Measurements from ENCODE around the gene NPHP1.
"Not testable (repeated sequence)": the region's sequence is repeated elsewhere in the genome, so short reads cannot be mapped to it uniquely, and the experiment has no call there.

The NPHP1 gene

GRCh38 chr2:110101901-110102803 lies 102.7 kb downstream of the NPHP1 start:
- no peak for DNase-seq

DNA sequence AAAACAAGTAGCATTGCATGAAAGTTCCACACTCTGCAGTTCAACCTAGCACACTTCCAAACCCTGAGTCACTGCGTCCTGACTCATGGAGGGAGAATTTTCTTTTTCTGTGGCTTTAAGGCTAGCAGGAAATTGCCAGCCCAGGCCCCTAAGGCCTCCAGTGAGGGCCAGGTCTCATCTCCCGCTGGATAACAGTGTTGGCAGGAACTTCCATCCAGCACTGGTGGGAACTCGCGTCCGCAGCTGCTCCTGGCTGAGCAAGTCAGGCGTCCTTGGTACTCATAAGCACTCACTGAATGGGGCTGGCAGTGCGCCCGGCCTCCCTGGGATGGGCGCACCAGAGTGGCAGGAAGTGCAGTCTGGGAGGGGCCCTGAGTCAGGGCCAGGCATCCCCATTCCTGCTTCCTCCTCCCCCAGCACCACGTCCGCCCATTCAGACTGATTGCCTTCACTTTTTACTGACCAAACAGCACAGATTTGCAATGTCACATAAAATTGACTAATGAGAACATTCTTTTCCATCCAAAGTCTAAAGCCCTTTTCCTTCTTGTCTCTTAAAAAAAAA lies 103.5 kb downstream of the NPHP1 start:
- no peak for DNase-seq

GRCh38 chr2:110100880-110101279 lies 103.9 kb downstream of the NPHP1 start:
- DNase-seq, result not testable (repeated sequence)

GRCh38 chr2:110100480-110100879 lies 104.3 kb downstream of the NPHP1 start:
- DNase-seq, result no peak

DNA sequence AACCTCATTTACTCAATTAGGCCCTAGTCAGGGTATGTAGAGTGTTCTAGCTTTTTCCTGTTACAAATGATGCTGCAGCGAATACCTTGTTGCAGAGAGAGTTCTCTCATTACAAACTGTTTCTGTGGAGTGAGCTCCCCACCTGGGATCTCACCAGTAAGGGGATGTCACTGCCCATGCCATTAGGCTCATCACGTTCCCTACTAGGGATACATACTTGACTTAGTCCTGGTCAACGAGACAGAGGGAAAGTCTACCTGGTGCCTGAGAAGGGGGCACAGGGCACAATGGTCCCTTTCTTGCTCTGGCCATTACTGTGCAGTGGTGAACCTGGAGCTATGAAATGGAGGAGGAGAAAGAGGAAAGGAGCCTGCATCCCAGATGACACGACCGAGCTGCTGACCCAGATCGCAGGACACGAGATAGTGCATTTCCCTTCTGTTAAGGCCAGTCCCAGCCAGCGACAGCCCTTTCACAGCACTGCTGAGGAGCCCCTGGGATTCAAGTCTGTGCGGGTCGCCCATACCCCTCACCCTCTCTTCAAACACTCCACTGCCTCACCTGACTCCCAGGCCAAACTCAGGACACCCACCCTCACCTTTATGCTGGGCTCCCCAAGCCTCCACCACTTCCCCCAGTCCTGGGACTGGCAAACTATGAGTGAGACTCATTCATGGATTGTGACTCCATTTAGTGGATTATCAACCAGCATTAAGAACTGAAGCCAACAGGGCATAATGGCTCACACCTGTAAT lies 105.2 kb downstream of the NPHP1 start:
- no peak for DNase-seq

- no peak for DNase-seq
Observed at GRCh38 chr2:110099038-110099425, 105.8 kb downstream of the NPHP1 start.

DNA sequence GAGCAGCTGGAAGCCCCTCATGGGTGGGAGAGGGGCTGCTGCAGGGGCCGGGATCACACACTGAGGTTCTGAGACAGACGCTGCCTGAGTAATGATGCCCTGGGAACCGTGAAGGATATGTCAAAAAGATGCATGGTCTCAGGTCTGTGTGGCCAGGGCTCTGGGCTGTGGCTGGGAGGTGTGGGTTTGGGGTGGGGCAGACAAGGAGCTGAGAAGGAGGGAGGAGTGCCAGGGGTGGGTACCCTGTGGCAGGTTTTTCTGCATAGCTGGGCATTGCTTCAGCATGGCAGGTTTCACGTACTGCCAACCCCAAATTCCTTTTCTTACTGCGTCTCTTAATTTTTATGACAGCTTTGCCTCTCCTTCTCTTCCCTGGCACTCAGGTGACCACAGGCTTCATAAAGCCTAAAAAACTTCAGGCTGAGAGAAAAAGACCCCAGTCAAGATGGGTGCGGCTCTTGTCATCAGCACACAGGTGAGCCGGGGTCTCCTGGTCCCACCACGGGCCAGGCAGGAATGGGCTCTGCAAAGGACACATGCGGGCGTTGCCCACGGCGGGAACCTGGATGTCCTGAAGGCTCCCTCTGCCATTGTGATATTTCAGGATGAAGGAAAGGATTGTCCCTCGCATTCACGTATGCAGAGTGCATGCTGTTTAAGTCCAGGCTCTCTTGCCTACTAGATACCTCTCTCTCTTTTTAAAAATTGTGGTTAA lies 107.2 kb downstream of the NPHP1 start:
- DNase-seq, result no peak

- no peak for DNase-seq
Observed at GRCh38 chr2:110095994-110096633, 108.7 kb downstream of the NPHP1 start.

GRCh38 chr2:110094884-110095534 lies 109.8 kb downstream of the NPHP1 start:
- not testable (repeated sequence) for DNase-seq

DNA sequence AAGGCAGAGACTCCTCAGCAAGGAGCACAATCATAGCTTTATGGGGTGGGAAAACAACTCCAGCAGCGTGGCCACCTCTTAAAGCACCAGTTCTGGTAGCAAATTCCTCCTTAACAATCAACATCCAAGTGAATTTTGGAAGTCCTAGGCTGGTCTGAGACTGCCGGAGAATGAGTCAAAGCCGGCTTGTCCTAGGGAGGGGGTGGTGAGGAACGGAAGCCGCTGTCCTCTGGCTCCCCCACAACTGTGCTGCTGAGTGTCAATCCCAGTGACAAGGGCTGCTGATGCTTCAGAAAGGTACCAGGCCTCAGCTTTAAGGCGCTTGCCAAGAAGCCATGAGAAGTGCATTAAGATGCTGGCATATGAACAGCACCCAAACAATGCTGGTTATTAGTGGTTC lies 110.9 kb downstream of the NPHP1 start:
- not testable (repeated sequence) for DNase-seq

DNA sequence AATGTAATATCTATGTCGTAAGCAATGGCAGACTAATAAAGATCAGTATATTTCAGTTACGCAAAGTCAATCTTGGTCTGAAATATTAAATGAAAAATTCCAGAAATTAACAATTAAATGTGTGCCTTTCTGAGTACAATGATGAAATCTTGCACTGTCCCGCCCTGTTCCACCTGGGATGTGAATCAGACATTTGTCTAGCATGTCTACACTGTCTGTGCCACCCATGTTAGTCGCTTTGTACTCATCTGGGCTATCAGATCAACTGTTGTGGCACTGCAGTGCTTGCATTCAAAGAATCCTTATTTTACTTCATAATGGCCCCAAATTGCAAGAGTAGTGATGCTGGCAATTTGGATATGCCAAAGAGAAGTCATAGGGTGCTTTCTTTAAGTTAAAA lies 114.6 kb downstream of the NPHP1 start:
- not testable (repeated sequence) for DNase-seq

GRCh38 chr2:110083757-110084156 lies 121.1 kb downstream of the NPHP1 start:
- not testable (repeated sequence) for DNase-seq

DNA sequence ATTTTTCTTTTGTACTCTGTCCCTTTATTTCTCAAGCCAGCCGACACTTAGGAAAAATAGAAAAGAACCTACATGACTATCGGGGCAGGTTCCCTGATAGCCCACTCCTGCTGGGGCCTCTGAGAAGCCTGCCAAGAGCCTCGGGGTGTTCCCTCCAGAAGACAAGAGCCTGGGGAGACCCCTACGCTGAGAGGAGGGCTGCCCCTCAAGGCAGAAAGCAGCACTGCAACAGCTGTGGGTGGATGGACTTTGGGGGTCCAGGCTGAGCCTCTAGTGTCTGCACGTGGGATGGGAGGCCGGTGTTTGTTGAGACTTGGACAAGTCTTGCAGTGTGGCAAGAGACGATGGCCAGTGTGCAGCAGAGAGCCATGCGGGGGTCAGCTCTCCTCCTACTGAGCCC lies 121.7 kb downstream of the NPHP1 start:
- not testable (repeated sequence) for DNase-seq

DNA sequence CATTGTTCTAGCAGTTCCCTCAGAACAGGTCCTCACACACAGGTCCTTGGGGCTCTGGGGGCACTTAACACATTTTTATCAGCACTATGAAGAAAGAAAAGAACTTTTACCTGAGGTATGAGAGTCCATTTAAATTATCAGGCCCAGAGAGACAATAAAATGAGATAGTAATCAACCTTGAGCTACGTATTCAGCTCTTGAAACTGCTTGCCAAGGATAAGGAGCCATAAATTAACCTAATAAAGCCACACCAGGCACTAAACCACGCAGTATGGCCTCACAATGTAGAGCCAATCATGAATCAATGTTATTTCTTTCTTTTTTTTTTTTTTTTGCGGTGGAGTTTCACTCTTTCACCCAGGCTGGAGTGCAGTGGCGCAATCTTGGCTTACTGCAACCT lies 126.7 kb downstream of the NPHP1 start:
- not testable (repeated sequence) for DNase-seq

GRCh38 chr2:110075896-110076295 lies 128.9 kb downstream of the NPHP1 start:
- not testable (repeated sequence) for DNase-seq

All from CD4-positive, alpha-beta T cell treated with Interleukin-17A for 4 hours (primary cell).